ENCODE measurements around the gene ARHGAP32. TPM values are rescaled to one million over a fixed set of nuclear protein-coding genes. Genes with fewer than 3 reads are reported as not detected.

The ARHGAP32 gene
- total RNA-seq, 1 experiment from 2014 or later, result 22.0 TPM

DNA sequence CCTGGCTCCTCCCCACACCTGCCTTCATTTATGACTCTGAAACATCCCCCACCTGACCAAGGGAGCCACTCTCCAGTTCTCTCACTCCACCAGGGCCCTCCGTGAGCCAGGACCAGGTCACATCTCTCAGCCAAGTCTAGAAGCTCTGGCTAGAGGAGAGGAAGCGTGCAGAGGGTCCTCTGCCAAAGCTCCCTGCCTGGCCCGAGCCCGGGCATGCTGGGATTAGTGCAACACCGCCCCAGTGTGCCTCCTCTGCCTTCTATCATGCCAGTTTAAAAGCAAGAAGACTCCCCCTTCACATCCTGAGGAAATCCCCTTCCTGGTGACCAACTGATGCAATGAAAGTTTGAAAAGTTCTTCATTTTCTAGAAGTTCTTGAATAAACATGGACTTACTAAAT, 272.9 kb downstream of the ARHGAP32 start:
- no peak overlapping the region for H4K91ac ChIP-seq (ENCODE audit: insufficient read length, low read depth, low read length)
- no peaks in the 10 kb centered on the region for H3K79me1 ChIP-seq (ENCODE audit: insufficient read depth, low read depth, low read length, poor library complexity, severe bottlenecking)
- no peaks in the 10 kb centered on the region; the same call in 1 of the 2 replicates for H3K27me3 ChIP-seq (ENCODE audit: insufficient read depth, low read length)
- DNase-seq, result no peak
- H2BK12ac ChIP-seq (ENCODE audit: insufficient read length, low read depth, low read length), result no peak overlapping the region
- no peak overlapping the region for H3K4me3 Mint-ChIP-seq
- no peak overlapping the region for H3K9ac ChIP-seq (ENCODE audit: extremely low read depth, insufficient read length, low read length)
- no peak overlapping the region for H2AK5ac ChIP-seq (ENCODE audit: insufficient read length, low read length)
- no CpG with 5 or more reads among the region's 5 CpGs for WGBS (ENCODE audit: extremely low coverage, insufficient read length, low lambda C conversion rate)
- H2BK15ac ChIP-seq (ENCODE audit: low read depth, low read length), result no peak overlapping the region
- no peaks in the 10 kb centered on the region for H3K36me3 Mint-ChIP-seq (ENCODE audit: insufficient read depth in 1 of 3, low read depth in 3 of 3)
- H2BK20ac ChIP-seq (ENCODE audit: low read depth, low read length, poor library complexity, severe bottlenecking), result no peak overlapping the region
- no peaks in the 10 kb centered on the region for H3K23me2 ChIP-seq (ENCODE audit: insufficient read length, low read depth, low read length, poor library complexity, severe bottlenecking)
- no peak overlapping the region for H3K23ac ChIP-seq (ENCODE audit: insufficient read length, low read depth, low read length)
- H3K9me3 ChIP-seq (ENCODE audit: control insufficient read depth, low read depth, low read length), result no peaks in the 10 kb centered on the region
- no peak overlapping the region for H4K5ac ChIP-seq (ENCODE audit: insufficient read length, low read depth, low read length)
- no peak overlapping the region for H3K27ac ChIP-seq (ENCODE audit: insufficient read length, low read depth, low read length)
- no peak for TF ChIP-seq CTCF (conservative IDR thresholded peaks at IDR 0.05)
- no peak overlapping the region for H3K4me2 ChIP-seq (ENCODE audit: insufficient read depth, insufficient read length, low read length)
- H3T11ph ChIP-seq (ENCODE audit: low read length), result no peak overlapping the region
- H4K20me1 ChIP-seq (ENCODE audit: control insufficient read depth, insufficient read depth, insufficient read length), result no peaks in the 10 kb centered on the region
- H2BK5ac ChIP-seq (ENCODE audit: insufficient read length, low read length), result no peak overlapping the region
- no peak overlapping the region for H3K18ac ChIP-seq (ENCODE audit: insufficient read length, low read depth, low read length)
- no peak overlapping the region for H3K27ac Mint-ChIP-seq
- H4K8ac ChIP-seq (replicated peaks; ENCODE audit: insufficient read length, low read depth, low read length), result no peak overlapping the region
- H3K79me2 ChIP-seq (ENCODE audit: insufficient read depth, low read length), result no peaks in the 10 kb centered on the region
- no peak overlapping the region for H2AFZ ChIP-seq (ENCODE audit: low read length)
- H3K4ac ChIP-seq (ENCODE audit: low read depth, low read length), result no peak overlapping the region
- H3K4me1 ChIP-seq (ENCODE audit: insufficient read depth, low read length), result no peaks in the 10 kb centered on the region
- H3K9me3 Mint-ChIP-seq, result peaks cover 0 to 7% of the 10 kb centered on the region in 2 experiments; a peak in 4 of 5 replicates
- no peak overlapping the region for H3K56ac ChIP-seq (ENCODE audit: insufficient read length, low read depth, low read length)
- no peak overlapping the region for H3K14ac ChIP-seq (ENCODE audit: insufficient read depth, low read length)
- peaks cover 2 to 5% of the 10 kb centered on the region in 2 experiments; a peak in 3 of 4 replicates for H3K4me1 Mint-ChIP-seq
- peaks cover 67% of the 10 kb centered on the region for H3K27me3 Mint-ChIP-seq (ENCODE audit: low read depth)
- H2BK120ac ChIP-seq (ENCODE audit: low read depth, low read length, poor library complexity, severe bottlenecking), result no peak overlapping the region
